Type B pancreatic cell (in vitro differentiated cells): ENCODE data around the gene BBIP1. TPM values are rescaled to one million over a fixed set of nuclear protein-coding genes. Genes with fewer than 3 reads are reported as not detected.

Experiments
- DNase-seq: peaks from one replicate; pipeline ENCODE4 v3.0.0; 2021; ENCODE audit warnings: mixed read lengths; ENCODE audit not compliant: unreplicated experiment; ENCODE audit errors: extremely low spot score
- H3K27ac Mint-ChIP-seq: 2 replicates; pipeline ENCODE4 v1.8.0; 2021; ENCODE audit warnings: mild to moderate bottlenecking, mixed read lengths
- H3K27me3 Mint-ChIP-seq: 2 replicates; pipeline ENCODE4 v1.8.0; 2021; ENCODE audit warnings: mixed read lengths
- H3K36me3 Mint-ChIP-seq: 2 replicates; pipeline ENCODE4 v1.8.0; 2021; ENCODE audit warnings: mixed read lengths
- H3K4me1 Mint-ChIP-seq: one replicate; pipeline ENCODE4 v1.8.0; 2021; ENCODE audit warnings: mixed read lengths; ENCODE audit not compliant: unreplicated experiment
- H3K4me3 Mint-ChIP-seq: 2 replicates; pipeline ENCODE4 v1.8.0; 2021; ENCODE audit warnings: mild to moderate bottlenecking, mixed read lengths
- H3K9me3 Mint-ChIP-seq: 2 replicates; pipeline ENCODE4 v1.8.0; 2021; ENCODE audit warnings: mixed read lengths
- total RNA-seq: library from RNA; stranded (reverse); gene quantifications from 2 replicates; pipeline ENCODE4 v1.2.1, GENCODE V29; 2021; ENCODE audit warnings: low replicate concordance
- TF ChIP-seq, protein P1 (sequence below): fragments of 200-600 bp; sonication (generic); conservative IDR thresholded peaks from 2 replicates; pipeline ENCODE4 v1.5.0; 2021; ENCODE audit warnings: antibody characterized with exemption, mild to moderate bottlenecking

Gene BBIP1
- total RNA-seq, 1 donor from 2014 or later: 24.8 TPM

DNA sequence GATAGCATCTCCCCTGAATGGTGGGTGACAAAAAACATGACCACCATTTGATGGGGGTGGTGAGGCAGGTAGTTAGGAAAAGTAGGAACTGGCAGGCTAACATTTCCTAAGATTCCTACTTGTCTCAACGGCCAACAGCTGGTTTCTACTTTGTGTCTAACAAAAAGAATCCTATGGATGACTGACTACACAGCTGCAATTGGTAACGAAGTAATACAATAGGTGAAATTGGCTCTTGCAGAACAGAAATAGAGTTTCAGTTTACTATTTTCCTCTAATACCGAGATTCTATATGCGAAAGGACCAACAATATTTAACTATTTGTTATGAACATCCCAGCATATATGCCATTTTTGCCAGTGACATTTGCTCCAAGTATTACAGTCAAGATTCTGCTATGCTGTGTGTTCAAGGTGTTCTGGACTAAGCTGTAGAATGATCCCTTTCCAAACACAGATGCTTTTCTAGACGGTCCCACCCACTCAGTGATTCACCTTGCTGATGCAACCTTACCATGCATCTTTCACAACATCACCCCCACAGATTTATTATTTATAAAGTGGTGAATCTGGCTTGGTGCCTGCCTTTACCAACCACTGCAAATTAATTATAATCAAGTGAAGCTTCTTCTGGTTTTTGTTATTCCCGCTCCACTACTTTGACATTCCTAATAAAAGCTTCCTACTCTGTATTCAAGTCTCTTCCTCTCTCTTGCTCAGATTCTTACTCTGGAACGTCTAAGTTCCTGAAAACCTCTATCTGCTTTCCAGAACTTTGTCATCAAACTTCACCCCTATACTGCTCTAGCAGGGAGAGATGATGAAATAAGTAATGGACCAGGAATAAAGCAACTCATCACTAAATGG, 16.8 kb downstream of the BBIP1 start:
- TF ChIP-seq, protein P1, sequence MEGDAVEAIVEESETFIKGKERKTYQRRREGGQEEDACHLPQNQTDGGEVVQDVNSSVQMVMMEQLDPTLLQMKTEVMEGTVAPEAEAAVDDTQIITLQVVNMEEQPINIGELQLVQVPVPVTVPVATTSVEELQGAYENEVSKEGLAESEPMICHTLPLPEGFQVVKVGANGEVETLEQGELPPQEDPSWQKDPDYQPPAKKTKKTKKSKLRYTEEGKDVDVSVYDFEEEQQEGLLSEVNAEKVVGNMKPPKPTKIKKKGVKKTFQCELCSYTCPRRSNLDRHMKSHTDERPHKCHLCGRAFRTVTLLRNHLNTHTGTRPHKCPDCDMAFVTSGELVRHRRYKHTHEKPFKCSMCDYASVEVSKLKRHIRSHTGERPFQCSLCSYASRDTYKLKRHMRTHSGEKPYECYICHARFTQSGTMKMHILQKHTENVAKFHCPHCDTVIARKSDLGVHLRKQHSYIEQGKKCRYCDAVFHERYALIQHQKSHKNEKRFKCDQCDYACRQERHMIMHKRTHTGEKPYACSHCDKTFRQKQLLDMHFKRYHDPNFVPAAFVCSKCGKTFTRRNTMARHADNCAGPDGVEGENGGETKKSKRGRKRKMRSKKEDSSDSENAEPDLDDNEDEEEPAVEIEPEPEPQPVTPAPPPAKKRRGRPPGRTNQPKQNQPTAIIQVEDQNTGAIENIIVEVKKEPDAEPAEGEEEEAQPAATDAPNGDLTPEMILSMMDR: no peak
- Mint-ChIP-seq H3K27me3 (no peaks in the 10 kb centered on the region), H3K4me1 (no peaks in the 10 kb centered on the region), H3K4me3 (no peak overlapping the region), H3K27ac (peak overlapping the region; percentile 34), H3K36me3 (peaks cover 40% of the 10 kb centered on the region), H3K9me3 (no peaks in the 10 kb centered on the region)
- no peak for DNase-seq

DNA sequence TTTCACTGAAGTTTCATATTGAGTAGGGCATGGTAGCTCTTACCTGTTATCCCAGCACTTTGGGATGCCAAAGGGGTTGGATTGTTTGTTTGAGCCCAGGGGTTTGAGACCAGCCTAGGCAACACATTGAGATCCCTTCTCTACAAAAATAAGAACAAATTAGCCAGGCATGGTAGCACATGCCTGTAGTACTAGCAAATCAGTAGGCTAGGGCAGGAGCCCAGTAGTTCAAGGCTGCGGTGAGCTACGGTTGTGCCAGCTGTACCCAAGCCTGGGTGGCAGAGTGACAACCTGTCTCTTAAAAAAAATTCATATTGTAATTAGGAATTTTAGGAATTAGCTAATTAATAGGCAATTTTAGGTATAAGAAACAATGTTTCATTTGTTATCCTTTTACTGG, 18.0 kb downstream of the BBIP1 start:
- H3K36me3 Mint-ChIP-seq: peaks cover 45% of the 10 kb centered on the region

DNA sequence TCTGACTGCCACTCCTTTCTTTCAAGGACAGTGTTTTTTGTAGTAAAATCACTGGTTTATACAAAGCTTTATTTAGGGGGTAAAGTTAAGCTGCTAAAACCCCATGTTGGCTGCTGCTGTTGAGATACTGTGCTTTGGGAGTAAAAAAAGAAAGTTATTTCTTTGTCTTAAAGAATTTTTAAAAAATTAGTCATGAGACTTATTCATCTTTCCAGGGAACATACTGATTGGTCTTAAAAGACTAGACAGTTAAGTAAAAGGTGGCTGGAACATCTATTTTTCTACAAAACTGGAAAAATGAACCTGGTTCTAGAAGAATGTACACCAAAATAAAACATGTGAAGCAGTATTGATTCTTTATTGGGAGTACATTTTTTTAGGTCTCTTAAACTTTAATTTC, 20.6 kb downstream of the BBIP1 start:
- H3K27me3 Mint-ChIP-seq: no peaks in the 10 kb centered on the region
- no peak overlapping the region for H3K27ac Mint-ChIP-seq
- peaks cover 44% of the 10 kb centered on the region for H3K36me3 Mint-ChIP-seq
- DNase-seq: no peak
- no peaks in the 10 kb centered on the region for H3K9me3 Mint-ChIP-seq
- peaks cover 7% of the 10 kb centered on the region for H3K4me1 Mint-ChIP-seq
- TF ChIP-seq, protein P1: no peak
- no peak overlapping the region for H3K4me3 Mint-ChIP-seq

More for the DNA sequence above, 18.0 kb downstream of the BBIP1 start:
- no peaks in the 10 kb centered on the region for H3K27me3 Mint-ChIP-seq
- no peak overlapping the region for H3K4me3 Mint-ChIP-seq
- no peaks in the 10 kb centered on the region for H3K9me3 Mint-ChIP-seq
- TF ChIP-seq, protein P1: no peak
- peaks cover 4% of the 10 kb centered on the region for H3K4me1 Mint-ChIP-seq
- H3K27ac Mint-ChIP-seq: no peak overlapping the region
- no peak for DNase-seq

DNA sequence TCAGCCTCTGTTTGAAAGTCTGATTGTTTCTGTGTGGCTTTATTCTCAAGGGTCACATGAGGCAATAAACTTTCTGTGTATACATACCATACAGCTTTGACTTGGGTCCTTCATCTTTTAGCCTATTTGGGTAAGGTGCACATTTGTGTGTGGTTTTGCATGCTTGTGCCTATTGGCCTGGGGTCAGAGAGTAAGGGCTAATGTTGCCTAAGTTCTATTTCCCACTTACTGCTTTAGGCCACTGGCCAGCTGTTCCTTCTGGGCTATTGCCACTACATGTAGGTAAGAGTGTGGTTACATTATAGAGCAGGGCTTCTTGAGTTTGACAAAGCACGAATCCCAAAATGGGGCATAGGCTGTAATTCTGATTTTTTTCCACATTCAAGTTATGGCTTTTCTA, 21.8 kb downstream of the BBIP1 start:
- no peak for DNase-seq
- Mint-ChIP-seq H3K4me1 (peaks cover 9% of the 10 kb centered on the region), H3K36me3 (peaks cover 35% of the 10 kb centered on the region), H3K27ac (no peak overlapping the region), H3K4me3 (no peak overlapping the region), H3K9me3 (no peaks in the 10 kb centered on the region), H3K27me3 (no peaks in the 10 kb centered on the region)
- TF ChIP-seq, protein P1: no peak

DNA sequence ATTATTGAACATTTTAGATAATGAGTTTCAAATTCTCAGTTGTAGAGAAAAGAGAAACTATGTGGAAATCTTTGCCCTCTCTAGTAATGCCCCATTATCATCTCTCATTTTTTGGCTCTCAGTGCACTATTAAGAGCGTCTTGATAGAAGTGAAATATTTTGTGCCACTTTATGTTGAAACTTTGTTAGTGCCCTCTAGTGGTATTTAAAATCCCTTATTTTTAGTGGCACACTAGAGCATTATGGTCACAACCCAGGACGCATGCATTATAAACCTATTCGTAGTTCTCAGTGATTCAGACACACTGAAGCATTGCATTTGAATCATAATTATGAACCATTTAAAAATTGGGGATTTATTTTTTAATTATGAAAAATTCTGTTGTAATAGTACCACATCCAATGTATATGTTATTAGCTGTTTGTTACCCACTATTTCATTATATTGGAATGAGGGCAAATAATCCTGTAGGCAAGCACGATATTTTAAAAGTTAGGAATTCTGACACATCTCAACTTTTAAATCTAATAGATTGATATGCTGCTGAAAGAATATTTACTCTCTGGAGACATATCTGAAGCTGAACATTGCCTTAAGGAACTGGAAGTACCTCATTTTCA, 25.3 kb downstream of the BBIP1 start:
- no peak for DNase-seq
- Mint-ChIP-seq H3K27ac (no peak overlapping the region), H3K9me3 (no peaks in the 10 kb centered on the region), H3K4me3 (no peak overlapping the region), H3K4me1 (peaks cover 9% of the 10 kb centered on the region), H3K27me3 (no peaks in the 10 kb centered on the region), H3K36me3 (peaks cover 29% of the 10 kb centered on the region)
- TF ChIP-seq, protein P1: peak; percentile 82
